ENCODE measurements around the gene GPLD1. TPM values are rescaled to one million over a fixed set of nuclear protein-coding genes. Genes with fewer than 3 reads are reported as not detected.
A peak's percentile ranks its signal among the peaks of the same experiment; 100 is the strongest.

Gene GPLD1
- total RNA-seq, 1 donor from 2014 or later, result 8.4 TPM

DNA sequence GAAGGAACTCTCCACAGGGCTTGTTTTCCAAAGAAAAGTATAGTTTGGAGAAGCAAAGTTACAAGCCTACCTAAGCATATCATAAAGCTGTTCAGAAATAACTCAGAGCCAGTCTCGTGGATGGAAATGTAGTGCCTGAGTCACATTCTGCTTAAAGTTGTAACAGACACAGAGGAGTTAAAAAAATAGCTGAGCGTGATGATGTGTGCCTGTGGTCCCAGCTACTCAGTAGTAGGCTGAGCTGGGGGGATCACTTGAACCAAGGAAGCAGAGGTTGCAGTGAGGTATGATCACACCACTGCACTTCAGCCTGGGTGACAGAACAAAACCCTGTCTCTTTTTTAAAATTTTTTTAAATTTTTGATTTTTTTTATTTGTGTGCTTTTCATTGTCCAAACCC is 12.0 kb upstream of the GPLD1 start:
- POLR2A ChIA-PET, result no interaction called here
- DNase-seq, result no peak
- ATAC-seq (ENCODE audit: low read depth), result no peak
- peaks cover 13% of the 10 kb centered on the region for H3K4me1 Mint-ChIP-seq
- intact Hi-C loops (cut with micrococcal nuclease), result no loop called here
- no peak overlapping the region for H3K27ac Mint-ChIP-seq
- no peak overlapping the region for H3K4me3 Mint-ChIP-seq
- CTCF ChIA-PET, result interaction anchor here (0.8 to 1.1 kb wide), 2 partner anchors 12 to 20 kb away, joined by 3 read pairs; partner anchors contain the start of gene GPLD1
- peaks cover 3% of the 10 kb centered on the region for H3K9me3 Mint-ChIP-seq
- peaks cover 55% of the 10 kb centered on the region for H3K36me3 Mint-ChIP-seq (ENCODE audit: low read depth)
- no peak for TF ChIP-seq CTCF (IDR thresholded peaks at IDR 0.05)
- H3K27me3 Mint-ChIP-seq, result no peaks in the 10 kb centered on the region

DNA sequence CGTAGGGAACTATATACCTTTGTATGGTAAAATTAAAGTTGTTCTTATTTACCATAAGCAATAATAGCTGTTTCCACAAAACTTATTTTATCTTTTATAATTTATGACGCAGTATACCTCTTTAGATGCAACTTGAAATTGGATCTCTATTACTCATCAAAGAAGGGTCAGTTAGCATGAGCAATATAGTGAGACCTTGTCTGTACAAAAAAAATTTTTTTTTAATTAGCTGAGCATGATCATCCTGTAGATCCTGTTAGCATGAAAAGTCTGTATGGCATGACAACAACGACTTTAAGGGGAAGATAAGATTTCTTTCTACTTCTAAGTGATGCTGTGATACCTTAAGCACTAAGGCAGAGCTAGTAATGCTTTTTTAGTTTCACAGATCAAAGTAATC is 11.3 kb upstream of the GPLD1 start:
- TF ChIP-seq CTCF (IDR thresholded peaks at IDR 0.05), result no peak
- peaks cover 52% of the 10 kb centered on the region for H3K36me3 Mint-ChIP-seq (ENCODE audit: low read depth)
- peaks cover 3% of the 10 kb centered on the region for H3K9me3 Mint-ChIP-seq
- intact Hi-C loops (cut with micrococcal nuclease), result no loop called here
- no peak overlapping the region for H3K27ac Mint-ChIP-seq
- ChIA-PET POLR2A (interaction anchor here (0.6 kb wide), 1 partner anchor 22 kb away, joined by 4 read pairs; no protein-coding TSS in a partner anchor), CTCF (interaction anchor here (0.6 to 1.1 kb wide), 4 partner anchors 11 to 197 kb away, joined by 3 to 4 read pairs (median 3); partner anchors contain the start of gene GPLD1)
- peaks cover 17% of the 10 kb centered on the region for H3K4me1 Mint-ChIP-seq
- no peak overlapping the region for H3K4me3 Mint-ChIP-seq
- DNase-seq (no peak), ATAC-seq (ENCODE audit: low read depth) (no peak)
- no peaks in the 10 kb centered on the region for H3K27me3 Mint-ChIP-seq

GRCh38 chr6:24497254-24497970 is 8.0 kb upstream of the GPLD1 start:
- TF ChIP-seq CTCF (IDR thresholded peaks at IDR 0.05), result no peak
- Mint-ChIP-seq H3K4me3 (no peak overlapping the region), H3K4me1 (peaks cover 33% of the 10 kb centered on the region), H3K27me3 (no peaks in the 10 kb centered on the region), H3K27ac (peak overlapping the region; percentile 1), H3K9me3 (peaks cover 3% of the 10 kb centered on the region), H3K36me3 (ENCODE audit: low read depth) (peaks cover 29% of the 10 kb centered on the region)
- ChIA-PET POLR2A (interaction anchor here (0.7 to 5.3 kb wide), 2 partner anchors 17 to 20 kb away, joined by 3 to 67 read pairs; no protein-coding TSS in a partner anchor), CTCF (interaction anchor here (1.9 to 6.5 kb wide), 2 partner anchors 67 to 86 kb away, joined by 5 to 55 read pairs; no protein-coding TSS in a partner anchor)
- ATAC-seq (ENCODE audit: low read depth) (no peak), DNase-seq (no peak)
- intact Hi-C loops (cut with micrococcal nuclease), result loop anchor here (10.0 kb wide), 1 partner anchor 277 kb away; the partner anchor contains the start of gene GMNN

- peak; percentile 75 for DNase-seq
- Mint-ChIP-seq H3K4me3 (peak within 1 kb of the TSS; percentile 86), H3K9me3 (peaks cover 3% of the 10 kb centered on the region), H3K27ac (peak within 1 kb of the TSS; percentile 89), H3K36me3 (ENCODE audit: low read depth) (peaks cover 23% of the 10 kb centered on the region), H3K4me1 (peaks cover 33% of the 10 kb centered on the region), H3K27me3 (no peaks in the 10 kb centered on the region)
- peak; percentile 29 for TF ChIP-seq CTCF (IDR thresholded peaks at IDR 0.05)
- ChIA-PET CTCF (interaction anchor here (0.7 to 6.5 kb wide), 21 partner anchors 14 to 271 kb away, joined by 3 to 60 read pairs (median 4); partner anchors contain the start of genes ACOT13, C6orf62, KIAA0319 and TDP2), POLR2A (interaction anchor here (0.6 to 5.3 kb wide), 15 partner anchors 22 to 275 kb away, joined by 3 to 67 read pairs (median 5); partner anchors contain the start of genes ACOT13, C6orf62, KIAA0319 and TDP2)
- peak; percentile 75 for ATAC-seq (ENCODE audit: low read depth)
- intact Hi-C loops (cut with micrococcal nuclease), result loop anchor here (1.0 to 10.0 kb wide), 9 partner anchors 22 to 280 kb away; partner anchors contain the start of genes GMNN, KIAA0319 and TDP2
These were observed 5.7 kb upstream of the GPLD1 start, which contains the start of gene ALDH5A1 for GRCh38 chr6:24494821-24495795. Gene ALDH5A1, plus strand, starts transcription at chr6:24494969. Its CDS starts 28 bp downstream, at chr6:24494997.
